ENCODE data around the gene KRT37.

Gene KRT37

DNA sequence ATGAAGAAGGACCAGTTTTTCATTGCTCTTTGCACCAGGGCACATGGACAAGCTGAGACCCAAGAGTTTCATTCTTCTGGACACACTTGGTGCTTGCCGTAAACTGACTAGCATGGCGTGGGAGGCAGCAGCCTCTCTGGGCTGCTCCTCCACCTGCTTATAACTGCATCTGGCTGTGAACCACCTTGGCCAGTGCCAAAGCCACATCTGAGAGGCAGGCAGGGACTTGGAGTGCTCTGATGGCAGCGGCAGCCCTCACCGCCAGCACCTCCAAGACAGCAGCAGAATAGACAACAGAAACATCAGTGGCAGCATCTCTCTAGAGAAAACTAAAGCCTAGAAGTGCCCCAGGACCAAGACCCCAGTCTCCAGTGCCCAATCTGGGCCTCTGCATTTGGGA, 4.7 kb downstream of the KRT37 start:
- H3K4me2 ChIP-seq = no peak overlapping the region

DNA sequence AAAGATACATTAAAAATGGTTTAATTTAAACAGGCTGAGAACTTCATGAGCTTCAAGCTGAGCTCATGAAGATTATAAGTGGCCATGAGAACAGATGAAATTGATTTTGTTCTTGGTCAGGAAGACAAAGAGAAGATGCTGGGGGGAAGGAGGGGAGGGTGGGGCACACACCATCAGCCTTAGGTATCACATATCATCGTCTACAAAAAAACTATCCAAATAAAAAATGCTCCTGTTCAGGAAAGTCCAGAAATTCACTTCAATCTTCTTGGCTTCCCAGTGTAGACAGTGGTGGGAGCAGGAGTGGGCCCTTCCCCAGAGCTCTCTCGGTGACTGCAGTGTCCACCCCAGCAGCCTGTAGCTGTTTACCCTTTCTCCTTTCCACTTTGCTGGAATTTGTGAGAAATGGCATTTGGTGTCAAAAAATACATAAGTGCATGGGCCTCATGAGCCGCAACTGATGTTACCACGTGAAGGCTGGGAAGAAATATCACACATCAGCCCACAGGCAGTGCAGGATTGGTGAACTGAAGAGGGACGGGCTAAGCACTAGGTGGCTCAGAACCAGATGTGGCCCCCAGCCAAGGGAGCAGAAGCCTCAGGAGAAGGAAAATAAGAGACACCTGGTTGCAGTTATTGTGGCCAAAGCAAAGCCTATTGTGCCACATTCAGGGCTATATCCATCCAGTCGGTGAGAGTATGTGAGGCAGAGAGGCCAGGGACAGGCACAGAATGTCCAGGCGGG, 6.1 kb downstream of the KRT37 start:
- Histone ChIP-seq H3K79me2 (ENCODE audit: insufficient read depth, low read depth) (no peaks in the 10 kb centered on the region), H3K4me3 (IDR thresholded peaks at IDR 0.05; ENCODE audit: insufficient read depth, low read depth, low read length) (no peak overlapping the region), H3K36me3 (ENCODE audit: insufficient read depth) (no peaks in the 10 kb centered on the region), H3K9ac (no peak overlapping the region), H4K20me1 (ENCODE audit: insufficient read depth) (no peaks in the 10 kb centered on the region), H2AFZ (ENCODE audit: low read depth) (no peak overlapping the region), H3K27ac (no peak overlapping the region), H3K27me3 (ENCODE audit: insufficient read depth, low read depth) (no peaks in the 10 kb centered on the region; the same call in 1 of the 2 replicates), H3K4me1 (ENCODE audit: low read depth, poor library complexity, severe bottlenecking) (no peaks in the 10 kb centered on the region), H3K4me2 (no peak overlapping the region)
- TF ChIP-seq, protein P1, sequence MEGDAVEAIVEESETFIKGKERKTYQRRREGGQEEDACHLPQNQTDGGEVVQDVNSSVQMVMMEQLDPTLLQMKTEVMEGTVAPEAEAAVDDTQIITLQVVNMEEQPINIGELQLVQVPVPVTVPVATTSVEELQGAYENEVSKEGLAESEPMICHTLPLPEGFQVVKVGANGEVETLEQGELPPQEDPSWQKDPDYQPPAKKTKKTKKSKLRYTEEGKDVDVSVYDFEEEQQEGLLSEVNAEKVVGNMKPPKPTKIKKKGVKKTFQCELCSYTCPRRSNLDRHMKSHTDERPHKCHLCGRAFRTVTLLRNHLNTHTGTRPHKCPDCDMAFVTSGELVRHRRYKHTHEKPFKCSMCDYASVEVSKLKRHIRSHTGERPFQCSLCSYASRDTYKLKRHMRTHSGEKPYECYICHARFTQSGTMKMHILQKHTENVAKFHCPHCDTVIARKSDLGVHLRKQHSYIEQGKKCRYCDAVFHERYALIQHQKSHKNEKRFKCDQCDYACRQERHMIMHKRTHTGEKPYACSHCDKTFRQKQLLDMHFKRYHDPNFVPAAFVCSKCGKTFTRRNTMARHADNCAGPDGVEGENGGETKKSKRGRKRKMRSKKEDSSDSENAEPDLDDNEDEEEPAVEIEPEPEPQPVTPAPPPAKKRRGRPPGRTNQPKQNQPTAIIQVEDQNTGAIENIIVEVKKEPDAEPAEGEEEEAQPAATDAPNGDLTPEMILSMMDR (conservative IDR thresholded peaks at IDR 0.05; ENCODE audit: low read depth, low read length) = no peak

More for the DNA sequence above, 4.7 kb downstream of the KRT37 start:
- TF ChIP-seq, protein P1 (conservative IDR thresholded peaks at IDR 0.05; ENCODE audit: low read depth, low read length) = no peak
- no peaks in the 10 kb centered on the region for H4K20me1 ChIP-seq (ENCODE audit: insufficient read depth)
- no peaks in the 10 kb centered on the region; the same call in 1 of the 2 replicates for H3K27me3 ChIP-seq (ENCODE audit: insufficient read depth, low read depth)
- H3K79me2 ChIP-seq (ENCODE audit: insufficient read depth, low read depth) = no peaks in the 10 kb centered on the region
- H3K4me1 ChIP-seq (ENCODE audit: low read depth, poor library complexity, severe bottlenecking) = no peaks in the 10 kb centered on the region
- H3K4me3 ChIP-seq (IDR thresholded peaks at IDR 0.05; ENCODE audit: insufficient read depth, low read depth, low read length) = no peak overlapping the region
- H3K27ac ChIP-seq = no peak overlapping the region
- no peak overlapping the region for H2AFZ ChIP-seq (ENCODE audit: low read depth)
- no peaks in the 10 kb centered on the region for H3K36me3 ChIP-seq (ENCODE audit: insufficient read depth)
- H3K9ac ChIP-seq = no peak overlapping the region

DNA sequence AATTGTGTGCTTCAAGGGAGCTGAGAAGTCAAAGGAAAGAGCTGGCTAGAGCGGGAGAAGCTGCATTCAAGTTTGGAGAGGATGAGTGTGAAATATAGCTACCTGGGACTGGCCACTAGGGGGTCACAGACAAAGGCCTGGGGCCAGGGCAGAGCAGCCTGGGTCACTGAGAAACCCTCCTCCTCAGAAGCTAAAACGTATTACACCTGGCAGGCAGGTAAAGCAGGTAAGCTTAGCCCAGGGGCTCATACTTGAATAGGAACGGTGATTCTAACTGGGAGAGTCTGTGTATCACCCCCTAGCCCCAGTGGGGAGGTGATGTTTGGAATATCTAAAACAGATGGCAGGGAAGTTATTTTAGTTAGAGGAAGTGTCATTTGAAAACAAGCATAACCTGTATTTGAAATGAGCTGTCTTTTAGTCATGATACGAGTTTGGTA, 6.8 kb downstream of the KRT37 start:
- Histone ChIP-seq H3K27ac (no peak overlapping the region), H4K20me1 (ENCODE audit: insufficient read depth) (no peaks in the 10 kb centered on the region), H2AFZ (ENCODE audit: low read depth) (no peak overlapping the region), H3K79me2 (ENCODE audit: insufficient read depth, low read depth) (no peaks in the 10 kb centered on the region), H3K4me1 (ENCODE audit: low read depth, poor library complexity, severe bottlenecking) (no peaks in the 10 kb centered on the region), H3K27me3 (ENCODE audit: insufficient read depth, low read depth) (no peaks in the 10 kb centered on the region; the same call in 1 of the 2 replicates), H3K9ac (no peak overlapping the region), H3K4me2 (no peak overlapping the region), H3K36me3 (ENCODE audit: insufficient read depth) (no peaks in the 10 kb centered on the region), H3K4me3 (IDR thresholded peaks at IDR 0.05; ENCODE audit: insufficient read depth, low read depth, low read length) (no peak overlapping the region)
- TF ChIP-seq, protein P1 (conservative IDR thresholded peaks at IDR 0.05; ENCODE audit: low read depth, low read length) = peak; percentile 46

DNA sequence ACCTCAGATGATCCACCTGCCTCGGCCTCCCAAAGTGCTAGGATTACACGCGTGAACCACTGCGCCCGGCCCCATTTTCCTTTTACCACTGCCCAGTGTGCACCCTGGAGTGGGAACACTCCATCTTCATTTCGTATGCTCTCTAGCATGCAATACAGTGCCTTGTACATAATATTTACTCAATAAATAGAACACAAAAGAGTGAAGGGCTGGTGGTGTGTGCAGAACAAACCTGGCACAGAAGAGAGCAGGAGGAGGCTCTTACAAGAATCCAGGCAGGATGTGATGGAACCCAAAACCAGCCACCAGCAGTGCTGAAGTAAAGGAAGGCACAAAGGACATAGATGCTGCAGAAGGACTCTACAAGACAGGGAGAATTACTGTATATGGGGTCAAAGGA, 7.3 kb downstream of the KRT37 start:
- H3K4me2 ChIP-seq = no peak overlapping the region
- H3K4me3 ChIP-seq (IDR thresholded peaks at IDR 0.05; ENCODE audit: insufficient read depth, low read depth, low read length) = no peak overlapping the region
- no peaks in the 10 kb centered on the region; the same call in 1 of the 2 replicates for H3K27me3 ChIP-seq (ENCODE audit: insufficient read depth, low read depth)
- TF ChIP-seq, protein P1 (conservative IDR thresholded peaks at IDR 0.05; ENCODE audit: low read depth, low read length) = no peak
- no peak overlapping the region for H3K27ac ChIP-seq
- H3K9ac ChIP-seq = no peak overlapping the region
- H2AFZ ChIP-seq (ENCODE audit: low read depth) = no peak overlapping the region
- H3K36me3 ChIP-seq (ENCODE audit: insufficient read depth) = no peaks in the 10 kb centered on the region
- no peaks in the 10 kb centered on the region for H3K79me2 ChIP-seq (ENCODE audit: insufficient read depth, low read depth)
- no peaks in the 10 kb centered on the region for H4K20me1 ChIP-seq (ENCODE audit: insufficient read depth)
- no peaks in the 10 kb centered on the region for H3K4me1 ChIP-seq (ENCODE audit: low read depth, poor library complexity, severe bottlenecking)
